Hypothalamus (tissue), 51 donors: ENCODE data around the gene AZU1.
A peak's percentile ranks its signal among the peaks of the same experiment; 100 is the strongest.

Experiments
- DNase-seq, 51 donors: peaks; one replicate each; lab custom pipeline; 2025; lab: John Stamatoyannopoulos, UW

The AZU1 gene

DNA sequence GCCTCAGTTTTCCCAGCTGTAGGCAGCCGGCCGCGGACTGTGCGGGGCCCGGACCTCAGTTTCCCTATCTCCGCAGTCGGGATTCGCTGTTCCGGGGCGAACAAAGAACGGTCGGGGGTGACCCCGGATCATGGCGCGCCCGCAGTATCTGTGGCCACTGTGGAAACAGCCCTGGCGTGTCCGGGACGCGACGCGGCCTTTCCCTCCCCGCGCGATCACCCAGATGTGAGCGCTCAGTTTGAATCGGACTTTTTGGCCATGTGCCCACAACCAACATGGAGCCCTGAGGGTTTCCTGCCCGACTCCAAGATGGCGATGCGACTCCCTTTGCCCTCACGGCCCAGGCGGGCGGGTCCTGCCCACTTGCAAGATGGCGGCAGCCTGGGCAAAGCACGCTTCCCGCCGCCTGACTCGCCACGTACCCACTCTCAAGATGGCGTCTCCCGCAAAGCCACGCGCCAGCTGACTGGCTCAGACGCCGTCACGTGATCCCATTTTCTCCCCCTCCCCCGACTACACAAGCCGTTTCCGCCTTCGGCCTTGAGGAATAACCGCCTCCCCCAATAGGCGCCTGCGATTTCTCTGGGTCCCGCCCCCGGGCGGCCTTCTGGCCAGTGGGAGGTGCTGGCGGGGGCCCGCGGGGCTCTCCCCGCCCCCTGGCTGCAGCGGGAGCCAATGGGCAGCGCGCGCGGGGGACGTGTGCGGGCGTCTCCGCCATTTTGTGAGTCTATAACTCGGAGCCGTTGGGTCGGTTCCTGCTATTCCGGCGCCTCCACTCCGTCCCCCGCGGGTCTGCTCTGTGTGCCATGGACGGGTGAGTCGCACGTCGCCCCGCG, 30.7 kb upstream of the AZU1 start, which contains the start of gene PTBP1:
PTBP1 (plus strand) TSS at position 761 of the 836 bp plus-strand sequence; CDS start at position 807, 46 bp downstream.
- peak; percentile 81 to 100 (median 100) for DNase-seq

DNA sequence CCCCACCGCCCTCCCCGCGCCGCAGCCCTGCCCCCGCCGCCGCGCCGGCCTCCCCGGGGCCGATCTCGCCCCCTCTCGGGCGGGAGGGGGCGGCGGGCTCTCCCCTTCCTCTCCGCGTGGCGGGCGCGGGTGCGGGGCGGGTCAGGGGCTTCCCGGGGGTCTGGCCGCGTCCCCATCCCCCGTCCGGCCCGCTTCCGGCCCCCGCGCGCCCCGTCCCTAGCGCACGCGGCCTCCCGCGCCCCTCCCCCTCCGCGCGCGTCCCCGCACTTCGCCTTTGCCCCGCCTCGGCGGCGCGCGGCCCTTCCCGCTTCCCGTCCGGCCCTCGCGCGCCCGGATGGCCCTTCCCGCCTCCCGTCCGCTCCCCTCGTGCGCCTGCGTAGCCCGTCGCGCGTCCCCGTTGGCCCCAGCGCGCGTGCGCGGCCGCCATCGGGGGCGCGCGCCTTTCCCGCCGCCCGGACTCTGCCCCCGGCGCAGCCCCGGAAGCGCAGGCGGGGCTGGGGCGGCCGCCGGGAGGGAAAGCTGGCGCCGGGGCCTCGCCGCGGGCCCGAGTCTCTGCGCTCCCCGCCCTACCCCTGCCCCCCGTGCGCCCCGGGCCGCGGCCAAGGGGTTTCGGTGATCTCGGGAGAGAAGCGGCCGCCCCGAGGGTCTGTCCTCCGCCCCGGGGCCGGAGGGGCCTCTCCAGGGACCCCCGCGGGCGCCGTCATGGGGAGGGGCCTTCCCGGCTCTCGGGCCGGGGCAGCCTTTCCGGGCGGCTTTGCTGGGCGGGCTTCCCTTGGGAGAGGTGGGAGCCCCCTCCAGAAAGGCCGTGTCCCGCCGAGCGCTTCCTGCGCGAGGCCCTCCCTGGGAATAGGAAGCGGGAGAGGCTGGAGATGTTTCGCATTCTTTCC, 29.9 kb upstream of the AZU1 start:
- peak in 48 of 51 donors; percentile 12 to 85 (median 60) for DNase-seq

DNA sequence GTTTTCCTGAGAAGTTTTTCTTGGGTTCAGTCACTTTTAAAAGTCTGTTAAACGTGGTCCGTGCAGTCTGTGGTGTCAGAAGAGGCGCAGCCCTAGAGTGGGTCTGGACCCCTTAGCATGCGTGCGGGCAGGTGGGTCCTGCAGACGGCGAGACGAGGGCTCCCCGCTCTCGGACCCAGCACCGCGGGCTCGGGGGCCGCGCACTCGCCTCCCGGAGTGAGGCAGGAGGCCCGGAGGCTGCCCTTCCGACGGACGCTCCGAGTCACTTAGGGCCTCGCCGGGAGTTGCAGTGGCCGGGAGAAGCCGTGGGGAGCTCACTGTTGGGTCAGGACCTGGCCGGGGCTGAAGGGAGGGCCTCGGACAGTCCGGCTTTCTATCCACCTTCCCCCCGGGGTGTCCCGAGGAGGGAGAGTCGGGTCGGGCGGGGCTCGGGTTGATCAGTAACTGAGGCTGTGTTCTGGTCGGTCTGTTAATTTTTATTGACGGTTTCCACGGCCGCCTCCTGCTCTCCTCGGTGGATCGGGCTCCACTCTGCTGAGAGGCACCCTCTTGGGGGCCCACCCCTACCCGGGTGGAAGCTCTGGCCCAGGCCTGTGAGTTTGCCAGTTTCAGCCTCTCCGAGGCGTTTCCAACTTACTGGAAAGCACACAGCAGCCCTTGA, 29.1 kb upstream of the AZU1 start:
- no peak for DNase-seq

DNA sequence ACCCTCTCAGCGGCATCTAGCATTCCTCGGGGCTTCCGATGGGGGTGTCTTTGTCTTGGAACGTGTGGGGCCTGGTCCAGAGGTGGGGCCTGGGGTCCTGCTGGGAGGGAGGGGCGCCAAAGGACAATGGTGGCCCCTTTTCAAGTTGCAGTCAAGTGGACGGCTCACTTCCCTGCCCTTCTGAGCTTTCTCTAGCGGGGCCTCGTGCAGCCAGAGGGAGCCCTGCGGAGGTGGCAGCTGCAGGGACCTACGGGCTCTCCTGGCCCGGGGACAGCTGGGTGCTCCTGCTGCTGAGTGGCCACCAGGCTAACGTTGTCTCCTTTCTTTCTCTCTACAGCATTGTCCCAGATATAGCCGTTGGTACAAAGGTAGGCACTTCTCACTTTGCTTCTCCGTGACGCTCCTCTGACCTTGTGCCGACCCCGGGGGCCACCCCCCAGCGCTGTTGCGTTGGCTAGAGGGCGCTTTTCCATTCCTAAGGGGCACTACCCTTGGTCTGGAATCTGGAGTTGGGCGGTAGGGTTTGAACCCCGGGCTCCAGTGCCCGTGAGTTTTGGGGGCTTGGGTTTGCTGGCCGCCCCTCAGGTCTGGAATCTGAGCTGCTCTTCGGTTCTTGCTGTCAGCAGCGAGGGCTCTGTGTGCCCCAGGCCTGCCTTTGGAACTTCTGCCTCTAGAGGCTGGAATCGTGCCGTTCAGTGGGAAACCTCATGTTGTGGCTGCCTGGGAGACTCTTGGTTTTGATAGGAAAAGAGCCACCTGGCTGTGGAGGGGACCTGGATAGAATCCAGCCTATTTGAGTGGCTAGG, 28.4 kb upstream of the AZU1 start:
- no peak for DNase-seq

DNA sequence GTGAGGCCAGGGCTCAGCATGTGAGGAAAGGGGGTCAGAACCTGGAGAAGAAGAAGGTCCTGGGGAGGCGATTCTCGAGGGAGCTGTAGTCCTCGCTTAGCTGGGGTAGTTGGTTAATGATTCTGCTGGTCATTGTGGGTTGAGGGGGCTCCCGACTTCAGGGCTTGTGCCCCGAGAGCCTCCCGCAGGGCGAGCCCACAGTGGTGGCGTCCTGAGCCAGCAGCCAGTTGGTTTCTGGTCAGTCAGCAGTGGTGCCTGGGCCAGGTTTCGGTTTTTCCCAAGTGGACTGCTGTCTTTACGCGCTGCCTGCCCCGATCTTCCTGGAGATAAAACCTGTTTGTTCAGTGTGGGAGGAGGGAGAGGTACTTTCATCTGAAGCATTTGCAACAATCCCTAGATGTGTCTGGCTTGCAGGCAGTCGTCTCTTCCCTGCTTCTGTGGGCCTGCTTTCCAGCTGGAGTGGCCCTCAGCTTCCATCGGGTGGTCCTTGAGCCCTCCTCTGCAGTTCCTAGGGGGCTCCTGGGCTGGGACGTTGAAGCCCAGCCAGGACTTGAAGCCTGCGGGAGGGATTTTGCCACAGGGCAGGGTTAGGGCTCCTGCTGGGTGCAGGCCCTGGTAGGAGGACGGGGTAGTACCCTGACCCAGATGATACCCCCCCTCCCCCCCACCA, 27.1 kb upstream of the AZU1 start:
- DNase-seq, result no peak

DNA sequence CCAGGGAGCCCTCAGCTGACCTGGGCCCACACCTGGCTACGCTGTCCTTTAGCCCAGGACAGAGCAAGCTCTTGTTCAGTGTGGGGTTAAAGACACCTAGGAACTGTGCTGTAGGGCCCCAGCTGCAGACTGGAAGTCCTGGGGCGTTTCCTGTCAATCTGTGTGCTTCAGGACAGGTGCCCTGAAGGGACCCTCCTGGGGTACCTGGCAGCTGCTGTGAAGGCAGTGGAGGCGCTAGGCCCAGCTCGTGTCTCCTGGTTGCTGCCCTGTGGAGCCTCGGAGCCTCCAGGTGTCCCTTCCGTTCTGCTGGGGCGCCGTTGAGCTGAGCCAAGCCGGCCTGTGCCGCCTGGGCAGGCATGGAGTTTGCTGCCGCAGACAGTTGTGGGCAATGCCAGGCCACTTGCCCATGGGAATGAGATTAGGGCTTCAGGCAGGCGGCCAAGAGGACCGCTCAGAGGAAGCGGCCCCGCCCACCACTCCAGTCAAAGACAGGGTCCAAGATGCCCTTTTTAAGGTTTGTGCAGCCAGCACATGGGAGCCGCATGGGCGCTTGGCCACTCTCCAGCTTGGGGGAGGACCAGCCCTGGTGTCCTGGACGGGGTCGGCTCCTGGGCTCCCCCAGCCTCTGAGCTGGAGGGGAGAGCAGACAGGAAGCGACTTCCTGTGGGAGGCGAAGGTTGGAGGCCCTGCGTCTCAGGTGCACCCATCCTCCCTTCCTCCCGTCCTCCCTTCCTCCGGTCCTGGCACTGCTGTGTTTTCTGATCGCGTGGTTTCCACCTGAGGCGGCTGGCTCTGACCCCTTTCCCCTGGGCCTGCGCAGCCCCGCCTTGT, 26.4 kb upstream of the AZU1 start:
- DNase-seq, result peak in 3 of 51 donors; percentile 19 to 24 (median 19)

DNA sequence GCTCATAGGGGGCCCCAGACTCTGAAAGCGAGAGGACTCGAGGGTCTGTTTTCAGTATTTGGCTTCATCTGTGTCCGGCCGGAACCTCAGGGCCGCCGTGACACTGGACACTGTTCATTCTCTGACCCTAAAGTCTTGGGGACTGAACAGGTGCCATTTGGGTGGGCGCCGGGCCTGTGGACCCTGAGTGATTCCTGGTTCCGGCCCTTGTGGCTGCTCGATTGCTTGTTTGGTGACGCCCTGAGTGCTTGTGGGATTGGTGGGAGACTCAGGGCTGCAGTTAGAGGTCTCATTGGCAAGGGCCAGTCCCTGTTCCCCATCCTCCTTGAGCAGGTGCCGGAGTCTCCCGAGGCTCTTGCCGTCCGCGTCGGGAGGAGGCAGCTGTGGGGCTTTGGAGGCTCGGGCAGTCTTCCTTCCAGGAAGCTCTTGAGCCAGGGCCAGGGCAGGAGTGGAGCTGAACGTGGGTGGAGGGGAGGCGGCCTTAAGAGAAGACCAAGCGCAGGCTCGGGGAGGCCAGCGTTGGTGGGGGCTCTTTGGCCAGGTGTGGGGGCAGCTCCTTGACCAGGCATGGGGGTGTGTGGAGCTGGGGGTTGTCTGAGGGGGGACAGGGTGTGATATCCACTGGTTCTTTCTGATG, 25.7 kb upstream of the AZU1 start:
- peak in 1 of 51 donors; percentile 9 for DNase-seq

DNA sequence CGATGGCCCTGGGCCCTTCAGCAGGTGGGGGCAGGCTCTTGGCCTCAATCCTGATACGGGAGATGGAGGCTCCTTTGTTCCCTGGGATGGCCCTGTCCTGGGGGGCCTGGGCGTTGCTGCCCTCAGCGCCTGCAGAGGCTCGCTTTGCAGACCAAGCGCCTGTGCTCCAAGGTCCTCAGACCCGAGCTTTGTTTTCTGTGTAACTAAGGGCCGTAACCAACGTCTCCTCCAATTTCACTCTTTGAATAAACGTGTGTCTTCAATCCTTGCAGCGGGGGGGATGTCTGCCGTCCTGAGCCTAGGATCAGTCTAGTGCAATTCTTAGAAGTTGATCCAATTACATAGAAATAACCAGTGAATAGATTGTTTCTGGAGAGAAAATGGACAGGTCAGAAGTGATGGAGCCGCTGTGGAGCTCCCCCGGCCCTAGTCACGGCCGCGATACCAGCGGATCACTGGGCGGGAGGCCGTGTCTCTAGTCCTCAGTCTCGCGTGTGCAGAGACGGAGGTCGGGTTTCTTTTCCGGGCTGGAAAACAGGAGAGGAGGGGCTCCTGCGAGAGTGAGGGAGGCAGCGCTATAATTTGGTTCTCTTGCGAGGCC, 25.0 kb upstream of the AZU1 start:
- DNase-seq, result no peak

DNA sequence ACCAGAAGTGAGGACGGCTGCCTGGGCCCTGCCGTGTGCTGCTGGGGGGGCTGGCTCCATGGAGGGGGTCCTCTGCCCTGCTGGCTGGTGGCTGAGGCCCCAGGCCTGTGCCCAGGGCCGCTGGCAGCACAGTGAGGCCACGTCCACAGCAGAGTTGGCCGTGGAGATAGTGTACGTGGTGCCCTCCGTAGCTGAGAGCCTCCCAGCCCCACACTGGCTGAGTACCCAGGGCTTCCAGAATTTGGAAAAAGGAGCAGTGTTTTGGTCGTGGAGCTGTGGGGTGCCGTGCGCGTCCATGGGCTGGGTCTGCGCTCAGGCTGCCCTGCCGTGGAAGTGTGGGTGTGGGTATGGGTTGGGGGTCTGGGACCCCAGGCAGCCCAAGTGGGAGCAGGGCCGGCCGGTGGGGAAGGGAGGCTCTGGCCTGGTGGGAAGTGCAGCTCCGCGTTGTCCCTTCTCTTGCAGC, 24.5 kb upstream of the AZU1 start:
- DNase-seq, result no peak

DNA sequence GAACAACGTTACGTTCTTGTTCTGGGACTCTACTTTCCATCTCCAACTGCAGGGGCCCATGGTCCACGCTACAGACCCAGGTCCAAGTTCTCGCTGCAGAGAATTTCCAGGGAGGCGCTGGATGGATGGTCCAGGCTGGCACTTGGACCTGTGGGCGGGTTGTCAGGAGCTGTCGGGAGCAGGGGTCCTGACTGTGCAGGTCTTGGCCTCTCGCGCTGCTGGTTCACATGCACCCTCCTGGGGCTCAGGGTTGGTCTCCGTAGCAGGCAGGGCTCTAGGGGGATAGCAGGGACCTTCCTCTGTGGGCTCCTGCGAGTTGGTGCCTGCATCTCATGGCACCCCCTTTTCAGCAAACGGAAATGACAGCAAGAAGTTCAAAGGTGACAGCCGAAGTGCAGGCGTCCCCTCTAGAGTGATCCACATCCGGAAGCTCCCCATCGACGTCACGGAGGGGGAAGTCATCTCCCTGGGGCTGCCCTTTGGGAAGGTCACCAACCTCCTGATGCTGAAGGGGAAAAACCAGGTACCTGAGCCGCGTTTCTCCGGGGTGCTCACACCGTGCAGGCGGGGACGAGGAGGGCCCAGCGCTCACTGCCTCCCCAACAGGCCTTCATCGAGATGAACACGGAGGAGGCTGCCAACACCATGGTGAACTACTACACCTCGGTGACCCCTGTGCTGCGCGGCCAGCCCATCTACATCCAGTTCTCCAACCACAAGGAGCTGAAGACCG, 23.8 kb upstream of the AZU1 start:
- DNase-seq, result no peak

DNA sequence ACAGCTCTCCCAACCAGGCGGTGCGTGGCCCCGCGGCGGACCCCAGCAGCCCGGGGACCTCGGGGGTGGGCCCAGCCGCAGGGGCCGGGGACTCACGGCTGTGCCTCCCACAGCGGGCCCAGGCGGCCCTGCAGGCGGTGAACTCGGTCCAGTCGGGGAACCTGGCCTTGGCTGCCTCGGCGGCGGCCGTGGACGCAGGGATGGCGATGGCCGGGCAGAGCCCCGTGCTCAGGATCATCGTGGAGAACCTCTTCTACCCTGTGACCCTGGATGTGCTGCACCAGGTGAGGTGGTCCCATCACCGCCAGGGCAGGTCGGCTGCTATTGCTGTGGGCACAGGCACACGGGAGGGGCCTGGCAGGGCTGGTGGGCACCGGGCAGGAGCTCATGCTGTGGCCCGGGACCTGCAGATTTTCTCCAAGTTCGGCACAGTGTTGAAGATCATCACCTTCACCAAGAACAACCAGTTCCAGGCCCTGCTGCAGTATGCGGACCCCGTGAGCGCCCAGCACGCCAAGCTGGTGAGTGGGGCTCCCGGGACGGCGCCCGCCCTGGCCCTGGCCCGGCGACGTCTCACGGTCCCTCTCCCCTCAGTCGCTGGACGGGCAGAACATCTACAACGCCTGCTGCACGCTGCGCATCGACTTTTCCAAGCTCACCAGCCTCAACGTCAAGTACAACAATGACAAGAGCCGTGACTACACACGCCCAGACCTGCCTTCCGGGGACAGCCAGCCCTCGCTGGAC, 23.0 kb upstream of the AZU1 start:
- DNase-seq, result no peak

DNA sequence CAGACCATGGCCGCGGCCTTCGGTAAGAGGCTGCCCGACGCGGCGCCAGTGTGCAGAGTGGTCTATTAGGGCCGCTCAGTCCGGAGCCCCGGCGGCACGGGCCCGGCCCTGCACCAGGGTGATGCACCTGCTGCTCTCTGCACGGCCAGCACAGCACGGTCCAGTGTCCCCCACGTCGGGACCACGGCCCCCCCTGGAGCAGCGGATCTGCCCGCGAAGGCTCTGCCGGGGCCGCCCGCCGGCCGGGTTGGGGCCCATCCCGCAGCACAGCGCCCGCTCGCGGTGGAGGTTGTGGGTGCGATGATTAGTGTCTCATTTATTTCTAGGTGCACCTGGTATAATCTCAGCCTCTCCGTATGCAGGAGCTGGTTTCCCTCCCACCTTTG, 22.5 kb upstream of the AZU1 start:
- no peak for DNase-seq

DNA sequence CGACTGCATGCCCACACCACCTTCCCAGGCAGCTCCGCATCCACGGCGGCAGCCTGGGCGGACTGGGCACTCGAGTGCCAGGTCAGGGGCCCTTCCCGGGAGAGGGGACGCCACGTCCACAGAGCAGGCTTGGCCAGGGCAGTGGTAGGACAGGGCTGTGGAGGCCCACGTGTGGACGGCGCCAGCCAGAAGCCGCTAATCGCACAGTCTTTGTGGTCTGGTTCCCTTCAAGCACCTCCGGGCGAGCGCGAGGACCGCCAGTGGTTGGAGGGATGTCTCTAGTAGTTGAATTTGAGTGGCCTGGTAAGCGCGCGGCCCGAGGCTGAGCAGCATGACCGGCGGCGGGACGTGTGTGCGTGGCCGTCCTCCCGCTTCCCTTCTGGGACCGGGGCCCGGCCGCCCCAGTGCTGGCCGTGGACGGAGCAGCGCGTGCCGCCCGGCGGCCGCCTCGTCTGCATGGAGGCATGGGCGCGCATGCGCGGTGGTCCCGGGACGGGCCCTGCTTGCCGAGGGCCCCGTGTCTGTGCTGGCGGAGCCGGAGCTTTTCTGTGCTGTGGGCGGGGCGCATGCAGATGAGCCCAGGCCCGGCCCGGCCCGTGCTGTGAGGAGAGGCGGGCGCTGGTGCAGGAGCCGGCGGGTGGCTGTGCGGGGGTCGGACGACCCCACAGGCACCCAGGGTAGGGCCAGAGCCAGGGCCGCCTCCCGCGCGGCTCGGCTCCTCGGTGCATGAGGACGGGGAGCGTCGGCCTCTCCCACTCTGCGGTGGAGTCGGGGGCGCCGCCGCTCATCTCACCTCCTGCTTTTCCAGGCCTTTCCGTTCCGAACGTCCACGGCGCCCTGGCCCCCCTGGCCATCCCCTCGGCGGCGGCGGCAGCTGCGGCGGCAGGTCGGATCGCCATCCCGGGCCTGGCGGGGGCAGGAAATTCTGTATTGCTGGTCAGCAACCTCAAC, 21.8 kb upstream of the AZU1 start:
- no peak for DNase-seq

DNA sequence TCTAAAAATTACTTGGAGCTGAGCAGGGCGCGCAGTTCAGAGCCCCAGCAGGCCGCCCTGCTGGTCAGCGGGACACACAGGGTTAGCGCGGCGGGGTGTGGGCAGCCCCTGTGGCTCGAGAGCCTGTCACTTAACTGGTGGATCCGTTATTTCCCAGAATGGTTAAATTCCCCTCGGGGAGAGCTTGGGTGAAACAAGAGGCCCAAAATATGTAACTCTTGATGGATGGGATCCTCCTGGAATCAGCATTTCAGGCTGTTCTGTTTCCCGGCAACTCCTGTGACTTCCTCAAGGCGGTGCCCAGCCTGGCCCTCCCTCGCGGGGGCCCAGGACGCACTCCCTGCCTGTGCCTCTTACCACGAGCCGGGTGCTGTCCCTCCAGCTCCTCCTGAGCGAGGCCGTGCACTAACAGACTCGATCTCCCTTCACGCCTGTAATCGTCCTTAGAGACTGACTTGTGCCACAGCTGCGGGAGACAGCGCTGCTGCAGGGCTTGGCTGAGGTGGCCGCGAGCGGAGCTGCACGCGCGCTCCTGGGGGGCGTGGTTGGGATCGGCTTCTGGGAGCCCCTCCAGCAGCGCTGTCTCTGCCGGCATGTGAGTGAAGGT, 20.7 kb upstream of the AZU1 start:
- no peak for DNase-seq
